ENCODE results near the gene CCR4.

DNA sequence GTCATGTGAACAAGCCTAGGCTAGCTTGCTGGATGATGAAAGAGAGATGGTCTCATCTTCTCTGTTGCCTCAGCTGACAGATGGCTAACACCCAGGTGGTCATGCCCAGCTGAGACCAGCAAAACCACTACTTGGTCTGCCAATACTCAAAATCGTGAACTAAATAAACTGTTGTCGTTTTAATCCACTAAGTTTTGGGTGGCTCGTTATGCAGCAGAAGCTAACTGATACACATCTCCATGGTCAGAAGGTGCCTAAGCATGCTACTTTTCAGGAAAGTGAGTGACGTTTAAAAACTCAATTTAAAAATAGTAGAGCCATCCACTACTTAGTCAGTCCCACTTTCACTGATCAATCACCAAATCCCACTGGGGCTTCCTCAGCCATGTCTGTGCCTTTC, 52.8 kb downstream of the CCR4 start:
- TF ChIP-seq POLR2AphosphoS5 (IDR thresholded peaks at IDR 0.05; ENCODE audit: low read depth, low read length) (no peak), POLR2A (IDR thresholded peaks at IDR 0.05; ENCODE audit: borderline replicate concordance, extremely low read depth, insufficient read depth, insufficient read length) (no peak), CEBPB (IDR thresholded peaks at IDR 0.05; ENCODE audit: low read depth) (no peak), CBX3 (IDR thresholded peaks at IDR 0.05; ENCODE audit: low read depth) (no peak), YY1 (IDR thresholded peaks at IDR 0.05; ENCODE audit: extremely low read depth, insufficient replicate concordance, low read depth, low read length) (no peak), ZNF274 (IDR thresholded peaks at IDR 0.05; ENCODE audit: low read depth, low read length) (no peak), EZH2 (IDR thresholded peaks at IDR 0.05) (no peak), RAD21 (IDR thresholded peaks at IDR 0.05; ENCODE audit: low read depth) (no peak)
- TF ChIP-seq, protein P1, sequence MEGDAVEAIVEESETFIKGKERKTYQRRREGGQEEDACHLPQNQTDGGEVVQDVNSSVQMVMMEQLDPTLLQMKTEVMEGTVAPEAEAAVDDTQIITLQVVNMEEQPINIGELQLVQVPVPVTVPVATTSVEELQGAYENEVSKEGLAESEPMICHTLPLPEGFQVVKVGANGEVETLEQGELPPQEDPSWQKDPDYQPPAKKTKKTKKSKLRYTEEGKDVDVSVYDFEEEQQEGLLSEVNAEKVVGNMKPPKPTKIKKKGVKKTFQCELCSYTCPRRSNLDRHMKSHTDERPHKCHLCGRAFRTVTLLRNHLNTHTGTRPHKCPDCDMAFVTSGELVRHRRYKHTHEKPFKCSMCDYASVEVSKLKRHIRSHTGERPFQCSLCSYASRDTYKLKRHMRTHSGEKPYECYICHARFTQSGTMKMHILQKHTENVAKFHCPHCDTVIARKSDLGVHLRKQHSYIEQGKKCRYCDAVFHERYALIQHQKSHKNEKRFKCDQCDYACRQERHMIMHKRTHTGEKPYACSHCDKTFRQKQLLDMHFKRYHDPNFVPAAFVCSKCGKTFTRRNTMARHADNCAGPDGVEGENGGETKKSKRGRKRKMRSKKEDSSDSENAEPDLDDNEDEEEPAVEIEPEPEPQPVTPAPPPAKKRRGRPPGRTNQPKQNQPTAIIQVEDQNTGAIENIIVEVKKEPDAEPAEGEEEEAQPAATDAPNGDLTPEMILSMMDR (IDR thresholded peaks at IDR 0.05 in 2 of 3, conservative IDR thresholded peaks at IDR 0.05 in 1 of 3; ENCODE audit: borderline replicate concordance in 1 of 3, insufficient read depth in 1 of 3, low read depth in 2 of 3, low read length in 2 of 3) = no peak

Measured in HCT116 (cell line).